Uterus (tissue), 4 donors: ENCODE results near the gene MED13L. TPM values are rescaled to one million over a fixed set of nuclear protein-coding genes. Genes with fewer than 3 reads are reported as not detected.

Experiments used
- DNase-seq, 2 donors: peaks; one replicate each; pipeline ENCODE4 v3.0.0-alpha.2; 2019 to 2020
- H3K27ac ChIP-seq, 2 donors: fragments of 200-600 bp; sonication (generic); 1 replicate in 1 of 2; 2 replicates in 1 of 2; pipeline ENCODE4 v1.5.1; 2016 to 2018
- H3K27me3 ChIP-seq, 2 donors: fragments of 200-600 bp; sonication (generic); one replicate each; pipeline ENCODE4 v1.5.1; 2018 to 2019; ENCODE audit warnings: control low read depth in 1 of 2
- H3K36me3 ChIP-seq, 2 donors: fragments of 200-600 bp; sonication (generic); one replicate each; pipeline ENCODE4 v1.5.1; 2019; ENCODE audit warnings: control low read depth in 1 of 2
- H3K4me1 ChIP-seq, 2 donors: fragments of 200-600 bp; sonication (generic); one replicate each; pipeline ENCODE4 v1.5.1; 2018 to 2019; ENCODE audit warnings: control low read depth in 1 of 2
- H3K4me3 ChIP-seq, 2 donors: fragments of 200-600 bp; sonication (generic); 1 replicate in 1 of 2; 2 replicates in 1 of 2; pipeline ENCODE4 v1.5.1; 2018 to 2019; ENCODE audit warnings: mild to moderate bottlenecking in 1 of 2
- H3K9me3 ChIP-seq, 2 donors: fragments of 200-600 bp; sonication (generic); one replicate each; pipeline ENCODE4 v1.5.1; 2019; ENCODE audit warnings: control low read depth in 1 of 2
- POLR2A ChIP-seq, 2 donors: fragments of 450-650 bp; IDR thresholded peaks; one replicate each; pipeline ENCODE4 v1.6.1; 2016; ENCODE audit warnings: antibody characterized with exemption in 2 of 2, mild to moderate bottlenecking in 1 of 2, moderate library complexity in 1 of 2
- intact Hi-C: fragments of 100-400 bp; cut with DNase I; formaldehyde crosslinking; loops from one replicate; pipeline ENCODE4 v1.15.1; 2023; ENCODE audit warnings: low total_unique reads
- total RNA-seq, 4 donors: library from RNA; depleted of rRNA in 3 of 4; stranded (reverse); fragments of >200 nt in 3 of 4; gene quantifications; one replicate each; pipeline versions ENCODE4 v1.1.0 to v1.2.4, GENCODE V29; 2014 to 2023
- TF ChIP-seq, protein P1 (sequence below), 4 experiments: fragments of 200-600 bp in 2 of 4; fragments of 450-650 bp in 2 of 4; sonication (generic) in 2 of 4; IDR thresholded peaks; one replicate each; pipeline ENCODE4 v1.5.1; 2016 to 2019; ENCODE audit warnings: antibody characterized with exemption in 4 of 4, mild to moderate bottlenecking in 2 of 4, moderate library complexity in 1 of 4
- donor health status: DM: yes; HTN: yes; CAD: no.

Gene MED13L
- total RNA-seq, 4 donors from 2014 or later: 189 to 314 (median 254) TPM

DNA sequence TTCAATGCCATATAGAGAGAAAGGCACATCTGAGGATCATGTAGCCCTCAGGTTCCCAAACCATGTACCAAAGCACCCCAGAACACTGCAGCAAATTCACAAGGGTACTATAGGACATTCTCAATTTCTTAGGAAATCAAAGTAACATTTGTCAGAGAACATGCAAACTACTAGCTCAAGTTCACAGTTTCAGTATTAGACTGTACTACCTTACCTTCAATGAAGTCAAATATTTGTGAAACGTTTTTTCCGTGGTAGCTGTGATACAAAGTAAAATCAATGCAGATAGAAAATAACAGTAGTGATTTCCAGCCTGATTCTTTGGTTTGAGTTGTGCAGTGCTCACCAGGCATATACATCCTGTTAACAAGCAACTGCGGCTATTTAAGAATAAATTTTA is 197.1 kb downstream of the MED13L start:
- intact Hi-C loops: no loop called here
- no peak for TF ChIP-seq POLR2A (IDR thresholded peaks at IDR 0.05)
- TF ChIP-seq, protein P1, sequence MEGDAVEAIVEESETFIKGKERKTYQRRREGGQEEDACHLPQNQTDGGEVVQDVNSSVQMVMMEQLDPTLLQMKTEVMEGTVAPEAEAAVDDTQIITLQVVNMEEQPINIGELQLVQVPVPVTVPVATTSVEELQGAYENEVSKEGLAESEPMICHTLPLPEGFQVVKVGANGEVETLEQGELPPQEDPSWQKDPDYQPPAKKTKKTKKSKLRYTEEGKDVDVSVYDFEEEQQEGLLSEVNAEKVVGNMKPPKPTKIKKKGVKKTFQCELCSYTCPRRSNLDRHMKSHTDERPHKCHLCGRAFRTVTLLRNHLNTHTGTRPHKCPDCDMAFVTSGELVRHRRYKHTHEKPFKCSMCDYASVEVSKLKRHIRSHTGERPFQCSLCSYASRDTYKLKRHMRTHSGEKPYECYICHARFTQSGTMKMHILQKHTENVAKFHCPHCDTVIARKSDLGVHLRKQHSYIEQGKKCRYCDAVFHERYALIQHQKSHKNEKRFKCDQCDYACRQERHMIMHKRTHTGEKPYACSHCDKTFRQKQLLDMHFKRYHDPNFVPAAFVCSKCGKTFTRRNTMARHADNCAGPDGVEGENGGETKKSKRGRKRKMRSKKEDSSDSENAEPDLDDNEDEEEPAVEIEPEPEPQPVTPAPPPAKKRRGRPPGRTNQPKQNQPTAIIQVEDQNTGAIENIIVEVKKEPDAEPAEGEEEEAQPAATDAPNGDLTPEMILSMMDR (IDR thresholded peaks at IDR 0.05): no peak
- Histone ChIP-seq H3K36me3 (no peaks in the 10 kb centered on the region), H3K9me3 (no peaks in the 10 kb centered on the region), H3K27me3 (no peaks in the 10 kb centered on the region), H3K4me1 (no peaks in the 10 kb centered on the region), H3K4me3 (no peak overlapping the region), H3K27ac (no peak overlapping the region)
- no peak for DNase-seq

DNA sequence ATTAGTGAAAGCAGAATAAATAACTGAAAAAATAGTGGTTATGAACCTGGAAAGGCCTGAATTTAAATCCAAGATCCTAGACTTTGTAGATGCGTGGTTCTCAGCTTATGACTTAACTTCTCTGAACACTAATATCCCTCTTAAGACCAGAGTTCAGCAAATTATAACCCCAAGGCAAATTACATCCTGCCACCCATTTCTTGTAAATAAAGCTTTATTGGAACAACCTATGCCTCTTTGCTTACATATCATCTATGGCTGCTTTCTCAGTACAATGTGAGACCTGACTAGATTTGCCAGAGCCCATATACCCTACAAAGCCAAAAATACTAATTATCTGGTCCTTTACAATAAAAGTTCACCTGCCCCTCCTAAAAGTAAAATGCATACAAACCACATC is 199.1 kb downstream of the MED13L start:
- Histone ChIP-seq H3K27ac (no peak overlapping the region), H3K27me3 (no peaks in the 10 kb centered on the region), H3K4me3 (no peak overlapping the region), H3K36me3 (no peaks in the 10 kb centered on the region), H3K4me1 (no peaks in the 10 kb centered on the region), H3K9me3 (no peaks in the 10 kb centered on the region)
- intact Hi-C loops: no loop called here
- TF ChIP-seq POLR2A (IDR thresholded peaks at IDR 0.05): no peak
- TF ChIP-seq, protein P1 (IDR thresholded peaks at IDR 0.05): no peak
- DNase-seq: no peak

DNA sequence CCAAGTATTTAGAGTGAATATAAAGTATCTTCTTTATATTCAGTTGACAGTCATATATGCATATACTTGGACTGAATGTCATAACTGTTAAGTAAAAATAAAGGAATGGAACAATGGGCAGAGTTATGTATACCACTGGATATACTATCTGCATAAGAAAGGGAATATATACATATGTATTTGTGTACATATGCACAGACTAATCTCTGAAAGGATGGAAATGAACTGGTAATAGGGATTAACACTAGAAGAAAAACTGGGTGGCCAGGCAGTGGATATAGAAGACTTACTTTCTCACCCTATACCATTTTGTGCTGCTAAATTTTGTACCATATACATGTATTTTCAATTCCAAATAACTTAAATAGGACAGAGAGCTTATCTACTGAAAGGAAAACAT is 200.1 kb downstream of the MED13L start:
- H3K36me3 ChIP-seq: no peaks in the 10 kb centered on the region
- H3K27ac ChIP-seq: no peak overlapping the region
- H3K9me3 ChIP-seq: no peaks in the 10 kb centered on the region
- H3K4me3 ChIP-seq: no peak overlapping the region
- no peaks in the 10 kb centered on the region for H3K4me1 ChIP-seq
- TF ChIP-seq, protein P1 (IDR thresholded peaks at IDR 0.05): no peak
- no peak for TF ChIP-seq POLR2A (IDR thresholded peaks at IDR 0.05)
- intact Hi-C loops: no loop called here
- DNase-seq: no peak
- H3K27me3 ChIP-seq: no peaks in the 10 kb centered on the region

- DNase-seq: no peak
- Histone ChIP-seq H3K27ac (no peak overlapping the region), H3K27me3 (no peaks in the 10 kb centered on the region), H3K4me3 (no peak overlapping the region), H3K4me1 (no peaks in the 10 kb centered on the region), H3K9me3 (no peaks in the 10 kb centered on the region), H3K36me3 (no peaks in the 10 kb centered on the region)
- intact Hi-C loops: no loop called here
- TF ChIP-seq POLR2A (IDR thresholded peaks at IDR 0.05): no peak
- TF ChIP-seq, protein P1 (IDR thresholded peaks at IDR 0.05): no peak
Measured at GRCh38 chr12:116076399-116076798, 201.1 kb downstream of the MED13L start.

DNA sequence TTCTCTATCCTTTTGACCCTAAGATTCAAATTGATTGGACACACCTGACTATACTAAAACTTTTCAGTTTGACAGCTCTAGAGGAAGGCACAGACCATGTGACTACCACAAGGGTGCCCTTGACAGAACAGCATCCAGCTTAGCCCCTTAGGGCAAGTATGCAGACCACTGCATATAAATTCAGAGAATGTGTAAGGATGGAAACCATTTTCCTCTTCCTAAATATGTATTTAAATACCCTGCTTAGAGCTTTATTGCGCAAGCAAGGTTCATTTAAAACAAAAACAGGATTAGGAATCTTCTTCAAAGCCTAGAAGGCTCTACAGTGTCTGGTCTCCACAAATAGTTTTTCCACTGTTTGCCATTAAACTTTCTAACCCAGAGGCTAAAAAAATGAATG is 202.8 kb downstream of the MED13L start:
- Histone ChIP-seq H3K36me3 (no peaks in the 10 kb centered on the region), H3K9me3 (no peaks in the 10 kb centered on the region), H3K4me3 (no peak overlapping the region), H3K4me1 (no peaks in the 10 kb centered on the region), H3K27ac (no peak overlapping the region), H3K27me3 (no peaks in the 10 kb centered on the region)
- intact Hi-C loops: no loop called here
- no peak for DNase-seq
- no peak for TF ChIP-seq POLR2A (IDR thresholded peaks at IDR 0.05)
- TF ChIP-seq, protein P1 (IDR thresholded peaks at IDR 0.05): no peak
